WTC11 (cell line): ENCODE results near the gene NTRK2.

Experiments used
- CBFB ChIP-seq: sonication (generic); formaldehyde crosslinking; IDR thresholded peaks from 2 replicates; pipeline ENCODE4 v1.8.1; 2022; ENCODE audit warnings: mild to moderate bottlenecking, low read depth, missing genetic modification reagents
- CREB1 ChIP-seq: sonication (generic); formaldehyde crosslinking; IDR thresholded peaks from 2 replicates; pipeline ENCODE4 v1.8.0; 2023; ENCODE audit warnings: mild to moderate bottlenecking, missing genetic modification reagents
- E2F5 ChIP-seq: sonication (generic); formaldehyde crosslinking; IDR thresholded peaks from 2 replicates; pipeline ENCODE4 v1.8.1; 2022; ENCODE audit warnings: mild to moderate bottlenecking, moderate library complexity, missing genetic modification reagents
- GRHL2 ChIP-seq: fragments of 250-450 bp; sonication (Bioruptor Pico); IDR thresholded peaks from 2 replicates; pipeline ENCODE4 v1.8.0; 2022; ENCODE audit warnings: mild to moderate bottlenecking, moderate library complexity; ENCODE audit not compliant: insufficient replicate concordance, severe bottlenecking
- GTF2I ChIP-seq: fragments of 250-450 bp; sonication (Bioruptor Pico); conservative IDR thresholded peaks from 2 replicates; pipeline ENCODE4 v1.4.0; 2021; ENCODE audit warnings: mild to moderate bottlenecking
- JUN ChIP-seq: sonication (generic); formaldehyde crosslinking; IDR thresholded peaks from 2 replicates; pipeline ENCODE4 v1.8.0; 2023; ENCODE audit warnings: mild to moderate bottlenecking, missing genetic modification reagents
- MAX ChIP-seq: sonication (generic); formaldehyde crosslinking; IDR thresholded peaks from 2 replicates; pipeline ENCODE4 v1.8.0; 2022; ENCODE audit warnings: mild to moderate bottlenecking, missing genetic modification reagents
- MYBL2 ChIP-seq: sonication (generic); formaldehyde crosslinking; IDR thresholded peaks from 2 replicates; pipeline ENCODE4 v1.8.1; 2023; ENCODE audit warnings: mild to moderate bottlenecking, moderate library complexity, missing genetic modification reagents
- NFE2L1 ChIP-seq: sonication (generic); formaldehyde crosslinking; IDR thresholded peaks from 2 replicates; pipeline ENCODE4 v1.8.1; 2023; ENCODE audit warnings: missing genetic modification reagents
- SP1 ChIP-seq: sonication (generic); formaldehyde crosslinking; conservative IDR thresholded peaks from 2 replicates; pipeline ENCODE4 v1.8.1; 2022; ENCODE audit warnings: missing genetic modification reagents
- TP53 ChIP-seq: sonication (generic); formaldehyde crosslinking; IDR thresholded peaks from 2 replicates; pipeline ENCODE4 v1.8.1; 2023; ENCODE audit warnings: mild to moderate bottlenecking, missing genetic modification reagents
- USF1 ChIP-seq: sonication (generic); formaldehyde crosslinking; IDR thresholded peaks from 2 replicates; pipeline ENCODE4 v1.8.0; 2022; ENCODE audit warnings: mild to moderate bottlenecking, missing genetic modification reagents
- TF ChIP-seq, protein P1 (sequence below): fragments of 200-600 bp; IDR thresholded peaks from 2 replicates; pipeline ENCODE4 v1.8.0; 2022; ENCODE audit warnings: antibody characterized with exemption

- TF ChIP-seq SP1 (CRISPR knock-in tag) (no peak), MYBL2 (CRISPR knock-in tag) (no peak), JUN (CRISPR knock-in tag) (no peak), NFE2L1 (no peak), CREB1 (CRISPR knock-in tag) (no peak), MAX (no peak), E2F5 (no peak), GTF2I (no peak), CBFB (CRISPR knock-in tag) (no peak), USF1 (no peak), GRHL2 (CRISPR knock-in tag) (no peak), TP53 (CRISPR knock-in tag) (no peak)
- TF ChIP-seq, protein P1, sequence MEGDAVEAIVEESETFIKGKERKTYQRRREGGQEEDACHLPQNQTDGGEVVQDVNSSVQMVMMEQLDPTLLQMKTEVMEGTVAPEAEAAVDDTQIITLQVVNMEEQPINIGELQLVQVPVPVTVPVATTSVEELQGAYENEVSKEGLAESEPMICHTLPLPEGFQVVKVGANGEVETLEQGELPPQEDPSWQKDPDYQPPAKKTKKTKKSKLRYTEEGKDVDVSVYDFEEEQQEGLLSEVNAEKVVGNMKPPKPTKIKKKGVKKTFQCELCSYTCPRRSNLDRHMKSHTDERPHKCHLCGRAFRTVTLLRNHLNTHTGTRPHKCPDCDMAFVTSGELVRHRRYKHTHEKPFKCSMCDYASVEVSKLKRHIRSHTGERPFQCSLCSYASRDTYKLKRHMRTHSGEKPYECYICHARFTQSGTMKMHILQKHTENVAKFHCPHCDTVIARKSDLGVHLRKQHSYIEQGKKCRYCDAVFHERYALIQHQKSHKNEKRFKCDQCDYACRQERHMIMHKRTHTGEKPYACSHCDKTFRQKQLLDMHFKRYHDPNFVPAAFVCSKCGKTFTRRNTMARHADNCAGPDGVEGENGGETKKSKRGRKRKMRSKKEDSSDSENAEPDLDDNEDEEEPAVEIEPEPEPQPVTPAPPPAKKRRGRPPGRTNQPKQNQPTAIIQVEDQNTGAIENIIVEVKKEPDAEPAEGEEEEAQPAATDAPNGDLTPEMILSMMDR, result no peak
Observed at GRCh38 chr9:84744726-84745125, 75.2 kb downstream of the NTRK2 start.
